Common myeloid progenitor, CD34-positive (primary cell): ENCODE results near the gene ZNF423.

Source experiments
- CTCF ChIA-PET: fragments of 350-600 bp; sonication (Branson Sonifier 250); formaldehyde crosslinking; loops from one replicate; lab custom pipeline; 2021; ENCODE audit warnings: antibody characterized with exemption; lab: Charles Lee
- POLR2A ChIA-PET: fragments of 350-600 bp; sonication (Branson Sonifier 250); formaldehyde crosslinking; loops from one replicate; lab custom pipeline; 2021; ENCODE audit warnings: antibody characterized with exemption; lab: Charles Lee
- DNase-seq, 3 donors: peaks; one replicate each; pipeline versions ENCODE4 v3.0.0 to v3.0.0-alpha.2; 2013
- H3K27ac ChIP-seq, 2 experiments: 1 replicate in 1 of 2; 2 replicates in 1 of 2; pipeline ENCODE4 v1.7.0; 2013; ENCODE audit warnings: inconsistent platforms in 2 of 2, low read length in 2 of 2, mild to moderate bottlenecking in 2 of 2, low read depth in 1 of 2, moderate library complexity in 1 of 2; ENCODE audit not compliant: severe bottlenecking in 2 of 2, insufficient read depth in 1 of 2, poor library complexity in 1 of 2
- H3K27me3 ChIP-seq, 5 experiments: replicated peaks in 2 of 5; 1 replicate in 3 of 5; 2 replicates in 2 of 5; pipeline versions ENCODE4 v1.6.1 to v1.7.0; 2013; ENCODE audit warnings: low read length in 4 of 5, mild to moderate bottlenecking in 2 of 5, moderate library complexity in 2 of 5, inconsistent platforms in 1 of 5; ENCODE audit not compliant: insufficient read depth in 5 of 5, control insufficient read depth in 4 of 5
- H3K36me3 ChIP-seq, 4 experiments: 1 replicate in 2 of 4; 2 replicates in 2 of 4; pipeline versions ENCODE4 v1.6.1 to v1.7.0; 2013; ENCODE audit warnings: low read length in 3 of 4, control low read depth in 1 of 4, mild to moderate bottlenecking in 1 of 4; ENCODE audit not compliant: control insufficient read depth in 4 of 4, insufficient read depth in 4 of 4
- H3K4me1 ChIP-seq, 4 experiments: 1 replicate in 3 of 4; 2 replicates in 1 of 4; pipeline versions ENCODE4 v1.6.1 to v1.7.1; 2013; ENCODE audit warnings: low read length in 3 of 4, mild to moderate bottlenecking in 3 of 4, control low read depth in 1 of 4, inconsistent platforms in 1 of 4, moderate library complexity in 1 of 4; ENCODE audit not compliant: control insufficient read depth in 4 of 4, insufficient read depth in 4 of 4; ENCODE audit errors: control extremely low read depth in 1 of 4
- H3K4me3 ChIP-seq, 7 experiments: 1 replicate in 4 of 7; 2 replicates in 3 of 7; pipeline versions ENCODE4 v1.5.1 to v1.7.0; 2013; ENCODE audit warnings: mild to moderate bottlenecking in 7 of 7, low read length in 6 of 7, moderate library complexity in 6 of 7, inconsistent platforms in 2 of 7, low read depth in 2 of 7, control low read depth in 1 of 7; ENCODE audit not compliant: insufficient read depth in 4 of 7, control insufficient read depth in 1 of 7; ENCODE audit errors: extremely low read depth in 1 of 7
- H3K9me3 ChIP-seq, 5 experiments: 1 replicate in 4 of 5; 2 replicates in 1 of 5; pipeline versions ENCODE4 v1.6.1 to v1.7.1; 2013; ENCODE audit warnings: low read length in 4 of 5, mild to moderate bottlenecking in 2 of 5, inconsistent platforms in 1 of 5, low read depth in 1 of 5, moderate library complexity in 1 of 5; ENCODE audit not compliant: control insufficient read depth in 4 of 5, insufficient read depth in 2 of 5; ENCODE audit errors: control extremely low read depth in 1 of 5
- WGBS: methylation state at CpG from one replicate; pipeline ENCODE4 v1.1.5; 2013; ENCODE audit not compliant: insufficient coverage; 5-methylcytosine and 5-hydroxymethylcytosine counted together

The ZNF423 gene

GRCh38 chr16:49472598-49472997 is 383.3 kb downstream of the ZNF423 start:
- Histone ChIP-seq H3K4me1 (no peaks in the 10 kb centered on the region), H3K9me3 (no peaks in the 10 kb centered on the region), H3K4me3 (no peak overlapping the region), H3K27me3 (no peaks in the 10 kb centered on the region), H3K27ac (no peak overlapping the region), H3K36me3 (no peaks in the 10 kb centered on the region)
- ChIA-PET POLR2A (no interaction called here), CTCF (interaction anchor here (2.5 kb wide), 1 partner anchor 19 kb away, joined by 10 read pairs; no protein-coding TSS in a partner anchor)
- WGBS: 98% methylated on average over 7 of the region's 13 CpGs
- no peak for DNase-seq

GRCh38 chr16:49471038-49471727 is 384.7 kb downstream of the ZNF423 start:
- Histone ChIP-seq H3K9me3 (no peaks in the 10 kb centered on the region), H3K27me3 (no peaks in the 10 kb centered on the region), H3K27ac (no peak overlapping the region), H3K4me3 (no peak overlapping the region), H3K4me1 (no peaks in the 10 kb centered on the region), H3K36me3 (no peaks in the 10 kb centered on the region)
- CTCF ChIA-PET: interaction anchor here (1.2 to 2.5 kb wide), 3 partner anchors 21 to 40 kb away, joined by 3 to 10 read pairs (median 3); no protein-coding TSS in a partner anchor
- DNase-seq: no peak
- POLR2A ChIA-PET: no interaction called here
- 98% methylated on average over 10 of the region's 11 CpGs for WGBS

GRCh38 chr16:49470513-49470991 is 385.4 kb downstream of the ZNF423 start:
- Histone ChIP-seq H3K27ac (no peak overlapping the region), H3K4me1 (no peaks in the 10 kb centered on the region), H3K9me3 (no peaks in the 10 kb centered on the region), H3K36me3 (no peaks in the 10 kb centered on the region), H3K27me3 (no peaks in the 10 kb centered on the region), H3K4me3 (no peak overlapping the region)
- WGBS: 100% methylated on average over 3 of the region's 3 CpGs
- CTCF ChIA-PET: interaction anchor here (1.2 to 2.5 kb wide), 3 partner anchors 21 to 41 kb away, joined by 3 to 10 read pairs (median 3); no protein-coding TSS in a partner anchor
- DNase-seq: no peak
- POLR2A ChIA-PET: no interaction called here

GRCh38 chr16:49469930-49470451 is 385.9 kb downstream of the ZNF423 start:
- Histone ChIP-seq H3K9me3 (no peaks in the 10 kb centered on the region), H3K27me3 (peaks cover 0 to 2% (median 0%) of the 10 kb centered on the region in 5 experiments), H3K27ac (no peak overlapping the region), H3K4me1 (peaks cover 0 to 4% (median 2%) of the 10 kb centered on the region in 4 experiments), H3K4me3 (no peak overlapping the region), H3K36me3 (no peaks in the 10 kb centered on the region)
- CTCF ChIA-PET: no interaction called here
- WGBS: 96% methylated on average over 10 of the region's 13 CpGs
- POLR2A ChIA-PET: no interaction called here
- DNase-seq: no peak

GRCh38 chr16:49469311-49469670 is 386.6 kb downstream of the ZNF423 start:
- Histone ChIP-seq H3K27ac (no peak overlapping the region), H3K9me3 (no peaks in the 10 kb centered on the region), H3K4me3 (no peak overlapping the region), H3K4me1 (peaks cover 0 to 10% (median 5%) of the 10 kb centered on the region in 4 experiments), H3K36me3 (no peaks in the 10 kb centered on the region), H3K27me3 (peaks cover 0 to 2% (median 0%) of the 10 kb centered on the region in 5 experiments)
- ChIA-PET CTCF (no interaction called here), POLR2A (no interaction called here)
- WGBS: 100% methylated on average over 5 of the region's 6 CpGs
- no peak for DNase-seq

GRCh38 chr16:49468611-49469310 is 387.2 kb downstream of the ZNF423 start:
- WGBS: 96% methylated on average over 3 of the region's 3 CpGs
- ChIA-PET POLR2A (no interaction called here), CTCF (no interaction called here)
- H3K4me3 ChIP-seq: no peak overlapping the region
- DNase-seq: no peak
- no peak overlapping the region for H3K27ac ChIP-seq
- H3K36me3 ChIP-seq: no peaks in the 10 kb centered on the region
- peaks cover 0 to 11% (median 6%) of the 10 kb centered on the region in 4 experiments for H3K4me1 ChIP-seq
- H3K27me3 ChIP-seq: peaks cover 0 to 2% (median 0%) of the 10 kb centered on the region in 5 experiments
- H3K9me3 ChIP-seq: no peaks in the 10 kb centered on the region
